Measurements from ENCODE around the gene DENND6A.

GRCh38 chr3:57605683-57606082 lies 87.2 kb downstream of the DENND6A start:
- TF ChIP-seq CTCF (IDR thresholded peaks at IDR 0.05) (no peak), POLR2A (IDR thresholded peaks at IDR 0.05) (no peak)
